Bronchus fibroblast of lung (primary cell): ENCODE results near the gene RIPPLY3. TPM values are rescaled to one million over a fixed set of nuclear protein-coding genes. Genes with fewer than 3 reads are reported as not detected.

Experiments used
- total RNA-seq: library from RNA; depleted of rRNA; stranded (reverse); fragments of >200 nt; gene quantifications from 2 replicates; pipeline ENCODE4 v1.2.3, GENCODE V29; 2015

The RIPPLY3 gene, protein sequence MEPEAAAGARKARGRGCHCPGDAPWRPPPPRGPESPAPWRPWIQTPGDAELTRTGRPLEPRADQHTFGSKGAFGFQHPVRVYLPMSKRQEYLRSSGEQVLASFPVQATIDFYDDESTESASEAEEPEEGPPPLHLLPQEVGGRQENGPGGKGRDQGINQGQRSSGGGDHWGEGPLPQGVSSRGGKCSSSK
- not detected in 2 replicates for total RNA-seq

DNA sequence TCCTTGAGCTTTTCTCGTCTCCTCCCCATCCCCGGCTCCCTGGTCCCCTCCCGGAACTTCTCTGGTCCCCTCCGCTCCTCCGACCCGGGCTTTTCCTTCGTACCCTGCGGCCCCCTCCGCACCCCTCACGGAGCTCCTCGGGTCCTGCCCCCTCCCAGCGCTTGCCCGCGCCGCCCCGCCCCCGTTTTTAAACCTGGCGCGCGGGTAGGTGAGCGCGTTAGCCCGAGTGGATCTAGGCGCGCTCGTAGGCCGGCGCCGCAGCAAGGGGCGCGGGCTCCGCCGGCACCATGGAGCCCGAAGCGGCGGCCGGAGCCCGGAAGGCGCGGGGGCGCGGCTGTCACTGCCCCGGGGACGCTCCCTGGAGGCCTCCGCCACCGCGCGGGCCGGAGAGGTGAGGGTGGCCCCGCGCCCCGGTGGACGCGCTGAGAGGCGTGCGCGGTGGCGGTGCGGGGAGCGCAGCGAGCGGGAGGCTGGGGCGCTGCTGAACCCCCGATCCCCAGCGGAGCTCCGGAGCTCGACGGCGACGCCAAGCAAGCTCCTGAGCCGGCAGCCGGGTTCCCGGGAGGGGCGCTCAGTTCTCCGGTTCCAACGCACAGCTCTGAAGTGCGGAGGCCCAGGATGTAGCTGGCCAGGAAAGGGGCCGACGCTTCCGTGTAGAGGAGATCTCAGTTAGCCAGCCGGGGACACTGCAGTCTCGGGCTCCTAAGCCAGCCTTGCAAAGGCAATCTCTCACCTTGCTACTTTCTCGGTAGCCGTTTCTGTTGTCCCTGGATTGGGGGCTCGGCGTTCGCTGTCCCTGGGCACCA, at the start of gene RIPPLY3:
TSS of gene RIPPLY3 (plus strand) at position 217 of the 806 bp plus-strand sequence. CDS start at position 288, 71 bp downstream.

DNA sequence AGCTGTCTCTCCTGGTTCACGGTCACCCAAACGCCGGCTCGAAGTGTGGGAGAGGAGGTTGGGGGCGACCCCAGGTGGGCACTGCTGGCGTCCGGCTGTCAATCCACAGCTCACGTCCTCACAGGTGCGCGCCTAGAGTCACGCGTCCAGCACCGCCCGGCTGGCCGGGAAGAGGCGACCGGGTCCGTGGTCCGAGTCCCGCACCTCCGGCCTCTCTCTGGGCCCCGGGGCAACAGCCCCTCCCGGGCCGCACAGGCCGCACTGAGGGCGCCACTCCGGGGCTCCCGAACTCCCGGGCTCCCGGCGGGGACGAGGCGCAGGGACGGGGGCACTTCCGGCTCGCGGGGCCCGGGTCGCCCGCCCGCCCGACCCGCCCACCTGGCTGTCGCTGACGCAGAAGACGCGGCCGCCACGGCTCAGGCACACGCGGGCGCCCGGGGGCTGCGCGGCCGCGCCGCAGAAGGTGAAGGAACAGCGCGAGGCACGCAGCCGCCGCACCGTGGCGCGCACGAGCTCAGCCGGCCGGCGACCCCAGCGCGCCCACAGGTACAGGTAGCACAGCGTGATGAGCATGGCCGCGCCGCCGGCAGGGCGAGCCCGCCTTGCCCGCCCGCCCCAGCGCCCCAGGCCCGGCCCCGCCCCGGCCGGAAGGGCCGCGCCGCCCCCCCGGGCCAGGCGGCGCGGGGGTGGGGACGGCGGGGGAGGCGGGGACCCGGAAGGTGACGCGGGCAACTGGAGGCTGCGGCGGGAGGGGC, 40.3 kb upstream of the RIPPLY3 start, which contains the start of gene HLCS:
TSS of gene HLCS (minus strand) at position 604 of the 755 bp plus-strand sequence. CDS start at position 573, 31 bp downstream.

Other genes starting within 250 kb of the RIPPLY3 start
- gene HLCS, start 40.0 kb upstream of the RIPPLY3 start, total RNA-seq, result 18.4 and 22.2 TPM in 2 replicates
- gene PIGP, start 66.4 kb downstream of the RIPPLY3 start, total RNA-seq, result 10.1 and 14.7 TPM in 2 replicates
- gene TTC3, start 66.6 kb downstream of the RIPPLY3 start, total RNA-seq, result 101 and 107 TPM in 2 replicates